NCI-H2081 treated with DMSO at 0.1 percent for 48 hours (cell line): ENCODE measurements around the gene NR3C2.
"Not testable (repeated sequence)": the region's sequence is repeated elsewhere in the genome, so short reads cannot be mapped to it uniquely, and the experiment has no call there.

Experiments used
- DNase-seq: peaks from one replicate; lab custom pipeline; 2025; lab: John Stamatoyannopoulos, UW

The NR3C2 gene

GRCh38 chr4:148166132-148166591, 276.1 kb downstream of the NR3C2 start:
- no peak for DNase-seq

GRCh38 chr4:148164557-148164956, 277.7 kb downstream of the NR3C2 start:
- no peak for DNase-seq

DNA sequence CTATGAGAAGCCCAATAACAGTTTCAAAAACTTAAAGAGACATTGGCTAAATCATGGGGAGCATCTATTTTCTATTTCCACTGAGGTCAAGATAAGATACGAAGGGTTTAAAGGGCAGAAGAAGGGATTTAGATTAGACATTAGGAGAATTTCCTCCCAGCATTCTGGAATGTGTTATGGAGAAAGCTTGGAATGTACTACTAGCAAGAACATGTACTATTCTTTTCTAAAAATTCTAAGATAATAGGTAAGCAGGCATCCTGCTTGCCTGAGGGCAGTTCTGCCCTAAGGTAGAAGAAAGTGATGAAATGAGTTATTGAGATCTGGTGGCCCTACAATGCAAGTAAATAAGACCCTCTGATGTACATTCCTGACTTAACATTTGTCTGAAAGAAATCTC, 279.2 kb downstream of the NR3C2 start:
- no peak for DNase-seq

DNA sequence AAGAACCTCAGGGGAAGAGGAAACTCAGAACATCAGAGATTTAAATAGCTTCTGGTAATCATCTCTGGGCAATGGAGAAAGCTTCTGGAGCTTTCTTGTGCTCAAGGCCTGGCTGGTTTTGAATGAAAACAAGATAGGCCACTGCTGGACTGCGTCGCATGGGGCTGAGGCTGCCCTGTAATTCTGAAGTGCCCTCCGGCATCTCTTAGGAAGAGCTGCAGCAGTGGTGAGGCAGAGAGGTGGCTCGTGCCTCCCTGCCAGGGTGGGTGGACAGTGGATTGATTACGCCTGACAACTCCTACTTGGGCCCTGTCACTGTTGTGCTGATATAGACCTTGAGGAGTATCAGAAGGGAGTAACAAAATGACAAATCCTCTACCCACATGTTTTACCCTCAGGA, 279.7 kb downstream of the NR3C2 start:
- DNase-seq: no peak

DNA sequence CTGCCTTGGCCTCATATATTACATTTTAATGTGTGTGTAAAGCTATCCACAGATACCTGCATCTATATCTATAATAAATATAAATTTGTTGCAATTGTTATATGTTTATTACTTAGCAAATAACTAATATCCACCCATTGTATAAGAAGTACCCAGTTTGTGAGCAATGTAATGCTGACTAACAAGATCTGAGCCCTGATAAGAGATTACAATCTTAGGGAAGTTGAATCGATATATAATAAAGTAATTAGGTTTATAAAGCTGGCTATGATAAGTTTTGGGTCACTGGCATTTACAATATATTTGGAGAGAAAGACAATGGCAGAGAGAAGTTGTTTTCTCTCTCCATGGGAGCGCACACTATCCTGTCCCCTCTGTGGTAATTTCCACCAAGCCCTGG, 280.6 kb downstream of the NR3C2 start:
- no peak for DNase-seq

DNA sequence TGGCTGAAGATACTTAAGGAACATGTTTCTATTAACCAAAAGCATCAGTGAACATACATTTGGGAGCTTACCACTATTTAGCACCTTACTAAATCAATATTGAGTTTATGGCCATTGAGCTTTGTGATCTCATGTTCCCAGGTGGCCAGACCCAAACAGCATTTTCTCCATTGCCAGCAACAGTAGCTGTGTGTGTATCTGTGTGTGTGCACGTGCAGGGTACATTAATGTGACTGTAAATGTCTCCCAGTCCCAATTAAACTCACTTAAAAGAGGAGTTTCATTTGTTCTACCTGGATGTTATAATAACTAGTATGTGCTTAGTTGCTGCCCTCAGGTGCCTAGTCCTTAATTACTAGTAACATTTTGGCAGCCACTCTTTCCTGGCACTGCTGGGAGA, 282.4 kb downstream of the NR3C2 start:
- peak; percentile 80 for DNase-seq

DNA sequence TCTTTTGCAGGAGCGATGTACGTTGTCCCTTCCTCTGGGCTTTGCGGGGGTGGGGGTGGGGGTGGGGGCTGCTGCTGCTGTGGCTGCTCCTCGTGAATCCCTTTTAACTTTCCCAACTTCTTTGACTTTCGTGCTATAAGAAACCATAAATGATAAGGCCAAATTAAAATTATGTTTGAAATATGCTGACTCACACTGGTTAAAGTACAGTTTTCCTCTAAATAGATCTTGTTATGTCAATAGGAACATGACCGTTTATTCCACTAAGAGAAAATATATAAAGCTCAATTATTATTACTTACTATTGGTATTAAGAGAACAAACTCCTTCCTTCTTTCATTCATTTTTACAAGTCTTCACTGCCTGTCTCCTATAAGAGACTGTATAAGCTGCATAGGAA, 287.4 kb downstream of the NR3C2 start:
- no peak for DNase-seq

DNA sequence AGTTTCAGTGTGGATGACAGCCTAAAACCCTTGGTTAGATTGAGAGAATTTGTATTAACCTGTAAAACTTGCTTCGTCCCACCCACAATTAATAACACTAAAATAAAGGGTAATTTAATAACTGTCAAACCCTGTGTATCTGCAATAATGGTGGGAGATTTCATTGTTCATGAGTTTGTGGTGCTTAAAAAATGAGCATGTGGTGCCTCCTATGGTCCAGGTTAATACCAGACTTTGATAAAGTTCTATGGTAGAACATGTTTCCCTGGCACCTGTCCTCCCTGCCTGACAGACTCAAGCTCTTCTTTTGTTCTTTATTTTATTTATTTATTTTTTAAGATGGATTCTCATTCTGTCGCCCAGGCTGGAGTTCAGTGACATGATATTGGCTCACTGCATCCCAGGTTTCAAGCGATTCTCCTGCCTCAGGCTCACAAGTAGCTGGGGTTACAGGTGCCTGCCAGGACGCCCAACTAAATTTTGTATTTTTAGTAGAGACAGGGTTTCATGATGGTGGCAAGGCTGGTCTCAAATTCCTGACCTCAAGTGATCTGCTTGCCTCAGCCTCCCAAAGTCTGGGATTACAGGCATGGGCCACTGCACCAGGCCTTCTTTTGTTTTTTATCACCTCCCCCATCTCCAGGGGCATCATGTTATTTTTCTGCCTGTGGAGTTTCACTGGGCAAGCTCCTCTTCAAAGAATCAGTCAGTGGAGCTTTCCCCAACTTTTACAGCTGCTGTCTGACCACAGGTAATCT, 289.2 kb downstream of the NR3C2 start:
- no peak for DNase-seq

GRCh38 chr4:148151806-148152205, 290.4 kb downstream of the NR3C2 start:
- DNase-seq: no peak

- no peak for DNase-seq
Observed at GRCh38 chr4:148145475-148145874, 296.7 kb downstream of the NR3C2 start.

DNA sequence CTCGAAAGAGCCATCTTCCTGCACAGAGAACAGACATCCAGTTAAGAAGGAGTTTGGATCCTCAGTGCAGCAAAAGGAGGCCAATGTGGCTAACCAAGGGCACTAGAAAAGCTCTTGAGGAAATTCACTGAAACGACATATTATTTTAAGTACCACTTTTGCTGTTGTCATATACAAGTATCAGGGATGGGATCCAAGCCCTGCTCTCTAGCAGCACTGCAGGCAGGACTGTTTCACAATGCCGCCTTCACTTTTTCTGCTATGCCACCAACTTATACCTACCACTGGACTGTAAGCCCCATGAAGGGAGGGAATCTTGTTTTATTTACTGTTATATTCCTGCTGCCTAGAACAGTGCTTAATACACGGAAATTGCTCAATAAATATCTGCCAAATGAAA, 299.0 kb downstream of the NR3C2 start:
- DNase-seq: no peak

- DNase-seq: no peak
Observed at GRCh38 chr4:148141501-148141900, 300.7 kb downstream of the NR3C2 start.

DNA sequence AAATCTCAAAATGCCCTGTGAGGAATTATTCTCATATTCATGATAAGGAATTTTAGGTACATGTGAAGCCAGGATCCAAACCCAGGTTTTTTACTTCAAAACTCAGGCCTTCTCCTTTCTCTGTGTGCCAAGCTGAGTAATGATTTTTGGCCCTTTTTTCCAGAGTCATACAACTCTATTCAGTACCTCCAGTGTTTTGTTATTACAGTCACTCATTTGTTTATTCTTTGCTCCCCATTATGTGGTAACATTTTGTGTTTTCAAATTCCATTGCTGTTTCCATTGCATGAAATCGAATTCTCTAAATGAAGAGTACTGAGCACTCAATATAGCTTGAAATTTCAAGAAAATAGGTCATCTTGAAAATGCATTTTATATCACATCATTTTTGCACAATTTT, 315.4 kb downstream of the NR3C2 start:
- DNase-seq: no peak

GRCh38 chr4:148124512-148124911, 317.7 kb downstream of the NR3C2 start:
- DNase-seq: no peak

GRCh38 chr4:148123161-148123560, 319.1 kb downstream of the NR3C2 start:
- DNase-seq: not testable (repeated sequence)

DNA sequence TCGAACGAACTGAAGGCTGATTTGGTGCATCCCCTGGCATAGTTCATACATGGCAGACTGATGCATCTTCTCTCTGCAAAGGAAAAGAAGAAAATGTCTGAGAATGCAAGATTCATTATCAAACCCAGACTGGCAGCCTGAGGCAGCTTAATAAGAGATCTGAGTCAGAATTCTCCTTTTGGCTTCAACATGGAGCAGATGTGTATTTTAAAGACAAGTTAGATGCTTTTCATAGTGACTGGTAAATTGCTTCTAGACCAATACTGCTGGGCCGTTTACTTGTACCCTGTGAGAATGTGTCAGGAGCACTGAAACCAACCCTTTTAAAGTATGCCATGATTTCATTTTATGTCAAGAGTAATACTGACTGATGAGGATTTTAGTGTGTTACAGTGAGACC, 322.0 kb downstream of the NR3C2 start:
- DNase-seq: no peak

GRCh38 chr4:148118633-148119032, 323.6 kb downstream of the NR3C2 start:
- DNase-seq: no peak

- DNase-seq: no peak
Observed at GRCh38 chr4:148118179-148118578, 324.0 kb downstream of the NR3C2 start.

DNA sequence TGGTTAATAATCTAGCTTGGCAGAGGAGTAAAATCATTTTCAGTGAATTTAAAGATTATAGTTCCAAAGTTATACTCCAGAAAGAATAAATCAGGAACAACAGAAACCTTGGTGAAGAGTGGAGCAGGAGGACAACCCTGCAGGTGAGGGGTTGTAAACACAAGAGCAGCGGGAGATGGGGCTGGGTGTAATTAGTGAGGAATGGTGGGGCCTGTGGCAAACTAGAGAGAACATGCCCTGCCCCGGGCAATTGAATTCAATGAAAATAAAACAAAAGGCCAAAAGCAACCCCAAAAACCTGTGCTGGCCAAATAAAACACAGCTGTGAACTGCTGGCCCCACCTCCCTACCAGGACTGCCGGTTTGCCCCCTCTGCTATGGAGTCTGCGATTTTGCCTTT, 325.2 kb downstream of the NR3C2 start:
- peak; percentile 8 for DNase-seq

DNA sequence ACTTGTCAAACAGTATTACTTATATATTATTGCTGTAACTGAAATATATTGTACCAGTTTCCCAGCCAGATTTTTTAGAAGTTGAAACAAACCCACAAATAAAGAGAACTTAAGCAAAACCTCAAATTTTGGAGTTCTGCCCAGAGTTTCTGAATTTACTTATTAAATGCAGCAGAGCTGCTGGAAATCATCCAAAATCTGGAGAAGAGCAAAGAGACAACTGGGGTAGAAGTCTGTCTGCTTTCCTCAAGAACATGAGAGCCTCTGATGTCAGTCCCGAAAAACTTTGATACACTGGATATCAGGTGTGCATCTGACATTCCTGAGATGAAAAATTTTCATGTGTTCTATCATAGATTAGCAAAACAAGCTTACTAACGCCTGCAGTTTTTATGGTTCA, 325.9 kb downstream of the NR3C2 start:
- no peak for DNase-seq

- DNase-seq: no peak
Observed at GRCh38 chr4:148114436-148114835, 327.8 kb downstream of the NR3C2 start.

GRCh38 chr4:148112231-148112982, 329.8 kb downstream of the NR3C2 start:
- DNase-seq: no peak

GRCh38 chr4:148110169-148110568, 332.0 kb downstream of the NR3C2 start:
- no peak for DNase-seq

GRCh38 chr4:148109216-148109615, 333.0 kb downstream of the NR3C2 start:
- no peak for DNase-seq
